Ovary (tissue), 3 donors: ENCODE results near the gene BICDL2.
"Not testable (repeated sequence)": the region's sequence is repeated elsewhere in the genome, so short reads cannot be mapped to it uniquely, and the experiment has no call there.

Experiments used
- CTCF ChIP-seq, 3 donors: fragments of 450-650 bp in 2 of 3; fragments of 200-600 bp in 1 of 3; IDR thresholded peaks; one replicate each; pipeline versions ENCODE4 v1.5.1 to v1.8.0; 2016 to 2022; ENCODE audit warnings: antibody characterized with exemption in 3 of 3, mild to moderate bottlenecking in 1 of 3
- EP300 ChIP-seq: sonication (generic); formaldehyde crosslinking; IDR thresholded peaks from one replicate; pipeline ENCODE4 v1.6.1; 2017; ENCODE audit warnings: antibody characterized with exemption
- POLR2A ChIP-seq: fragments of 450-650 bp; IDR thresholded peaks from one replicate; pipeline ENCODE4 v1.6.1; 2017; ENCODE audit warnings: antibody characterized with exemption, mild to moderate bottlenecking, moderate library complexity
- donor health status: DM: no; HTN: no; CAD: no.

- not testable (repeated sequence) for TF ChIP-seq EP300; CTCF (IDR thresholded peaks at IDR 0.05); POLR2A
Observed at GRCh38 chr16:3083408-3083807, 46.7 kb upstream of the BICDL2 start.
